ENCODE results near the gene VPS16. TPM values are rescaled to one million over a fixed set of nuclear protein-coding genes. Genes with fewer than 3 reads are reported as not detected.
A peak's percentile ranks its signal among the peaks of the same experiment; 100 is the strongest.

The VPS16 gene
- total RNA-seq, 2 experiments from 2014 or later, result 32.6 to 39.0 TPM

DNA sequence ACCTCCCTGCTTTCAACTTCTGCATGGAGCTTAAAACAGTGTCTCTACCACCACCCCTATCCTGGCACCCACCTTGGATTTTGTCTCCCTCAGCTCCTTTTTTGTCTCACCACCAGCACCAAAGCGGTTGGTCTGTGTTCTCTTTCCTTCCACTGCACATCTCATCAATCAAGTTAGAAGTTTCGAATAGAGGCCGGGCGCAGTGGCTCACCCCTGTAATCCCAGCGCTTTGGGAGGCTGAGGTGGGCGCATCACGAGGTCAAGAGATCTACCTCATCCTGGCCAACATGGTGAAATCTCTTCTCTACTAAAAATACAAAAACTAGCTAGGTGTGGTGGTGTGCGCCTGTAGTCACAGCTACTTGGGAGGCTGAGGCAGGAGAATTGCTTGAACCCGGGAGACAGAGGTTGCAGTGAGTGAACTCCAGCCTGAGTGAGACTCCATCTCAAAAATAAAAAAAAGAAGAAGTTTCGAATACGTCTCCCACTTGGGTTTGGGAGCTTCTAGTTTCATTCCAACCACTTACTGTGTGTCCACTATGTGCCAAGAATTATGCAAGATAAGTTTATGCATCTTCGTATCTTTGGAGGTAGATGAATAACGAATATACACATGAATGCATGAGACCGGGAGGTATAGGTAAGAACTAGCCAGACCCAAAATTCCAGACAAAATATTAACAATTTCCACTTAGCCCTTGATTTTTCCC is 6.0 kb upstream of the VPS16 start:
- no peaks in the 10 kb centered on the region for H4K20me1 ChIP-seq (ENCODE audit: insufficient read depth, low read length)
- DNase-seq (ENCODE audit: low spot score), result no peak
- ChIA-PET POLR2A (no interaction called here), CTCF (ENCODE audit: unreplicated experiment) (no interaction called here)
- H2AFZ ChIP-seq (ENCODE audit: low read length), result no peak overlapping the region
- H3K79me2 ChIP-seq (ENCODE audit: insufficient read depth, low read depth, low read length), result no peaks in the 10 kb centered on the region
- no peak overlapping the region for H3K27ac ChIP-seq (ENCODE audit: low read depth, low read length, poor library complexity, severe bottlenecking)
- no peaks in the 10 kb centered on the region for H3K4me1 ChIP-seq (ENCODE audit: insufficient read depth, low read length, poor library complexity, severe bottlenecking)
- no peak overlapping the region for H3K4me2 ChIP-seq (ENCODE audit: low read length)
- no peak overlapping the region for H3K4me3 ChIP-seq (ENCODE audit: low read depth, low read length, poor library complexity, severe bottlenecking)
- no peaks in the 10 kb centered on the region for H3K9me3 ChIP-seq (ENCODE audit: low read length)
- TF ChIP-seq EZH2phosphoT487 (IDR thresholded peaks at IDR 0.05; ENCODE audit: borderline replicate concordance, low read depth, low read length), result no peak
- TF ChIP-seq, protein P1, sequence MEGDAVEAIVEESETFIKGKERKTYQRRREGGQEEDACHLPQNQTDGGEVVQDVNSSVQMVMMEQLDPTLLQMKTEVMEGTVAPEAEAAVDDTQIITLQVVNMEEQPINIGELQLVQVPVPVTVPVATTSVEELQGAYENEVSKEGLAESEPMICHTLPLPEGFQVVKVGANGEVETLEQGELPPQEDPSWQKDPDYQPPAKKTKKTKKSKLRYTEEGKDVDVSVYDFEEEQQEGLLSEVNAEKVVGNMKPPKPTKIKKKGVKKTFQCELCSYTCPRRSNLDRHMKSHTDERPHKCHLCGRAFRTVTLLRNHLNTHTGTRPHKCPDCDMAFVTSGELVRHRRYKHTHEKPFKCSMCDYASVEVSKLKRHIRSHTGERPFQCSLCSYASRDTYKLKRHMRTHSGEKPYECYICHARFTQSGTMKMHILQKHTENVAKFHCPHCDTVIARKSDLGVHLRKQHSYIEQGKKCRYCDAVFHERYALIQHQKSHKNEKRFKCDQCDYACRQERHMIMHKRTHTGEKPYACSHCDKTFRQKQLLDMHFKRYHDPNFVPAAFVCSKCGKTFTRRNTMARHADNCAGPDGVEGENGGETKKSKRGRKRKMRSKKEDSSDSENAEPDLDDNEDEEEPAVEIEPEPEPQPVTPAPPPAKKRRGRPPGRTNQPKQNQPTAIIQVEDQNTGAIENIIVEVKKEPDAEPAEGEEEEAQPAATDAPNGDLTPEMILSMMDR (conservative IDR thresholded peaks at IDR 0.05; ENCODE audit: low read length), result no peak
- H3K36me3 ChIP-seq (ENCODE audit: insufficient read depth, low read length), result no peaks in the 10 kb centered on the region
- intact Hi-C loops (cut with micrococcal nuclease; ENCODE audit: unreplicated experiment), result no loop called here
- BruUV-seq (replicated peaks), result no TSS peak
- no peaks in the 10 kb centered on the region for H3K9me2 ChIP-seq (ENCODE audit: insufficient read depth, low read length)

DNA sequence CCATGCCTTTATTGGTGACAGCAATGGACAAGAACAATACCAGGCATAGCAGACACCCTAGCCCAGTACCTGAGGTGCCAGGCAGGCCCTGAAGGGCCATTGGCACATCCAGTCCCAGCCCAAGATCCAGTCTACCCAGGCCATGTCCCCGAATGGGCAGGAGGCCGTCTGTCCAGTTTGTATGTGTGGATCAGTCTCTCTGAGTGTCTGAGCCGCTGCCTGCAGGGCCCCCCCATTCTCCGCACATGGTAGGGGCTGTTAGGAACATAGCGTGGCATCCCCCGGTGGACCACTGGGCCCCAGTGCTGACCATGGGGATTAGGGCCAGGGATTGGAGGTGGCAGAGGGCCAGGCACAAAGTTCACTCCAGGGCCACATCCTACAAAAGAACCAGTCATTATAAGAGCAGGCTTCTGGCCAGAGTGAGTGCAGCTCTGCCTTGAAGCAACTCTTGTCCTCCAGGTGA is 5.2 kb upstream of the VPS16 start:
- Histone ChIP-seq H3K4me3 (ENCODE audit: low read depth, low read length, poor library complexity, severe bottlenecking) (no peak overlapping the region), H3K79me2 (ENCODE audit: insufficient read depth, low read depth, low read length) (no peaks in the 10 kb centered on the region), H3K9me3 (ENCODE audit: low read length) (no peaks in the 10 kb centered on the region), H3K36me3 (ENCODE audit: insufficient read depth, low read length) (no peaks in the 10 kb centered on the region), H4K20me1 (ENCODE audit: insufficient read depth, low read length) (no peaks in the 10 kb centered on the region), H3K27ac (ENCODE audit: low read depth, low read length, poor library complexity, severe bottlenecking) (no peak overlapping the region), H2AFZ (ENCODE audit: low read length) (no peak overlapping the region), H3K9me2 (ENCODE audit: insufficient read depth, low read length) (no peaks in the 10 kb centered on the region), H3K4me2 (ENCODE audit: low read length) (no peak overlapping the region), H3K4me1 (ENCODE audit: insufficient read depth, low read length, poor library complexity, severe bottlenecking) (peaks cover 4% of the 10 kb centered on the region)
- BruUV-seq (replicated peaks), result no TSS peak
- DNase-seq (ENCODE audit: low spot score), result no peak
- intact Hi-C loops (cut with micrococcal nuclease; ENCODE audit: unreplicated experiment), result no loop called here
- no peak for TF ChIP-seq EZH2phosphoT487 (IDR thresholded peaks at IDR 0.05; ENCODE audit: borderline replicate concordance, low read depth, low read length)
- TF ChIP-seq, protein P1 (conservative IDR thresholded peaks at IDR 0.05; ENCODE audit: low read length), result no peak
- ChIA-PET CTCF (ENCODE audit: unreplicated experiment) (no interaction called here), POLR2A (no interaction called here)

DNA sequence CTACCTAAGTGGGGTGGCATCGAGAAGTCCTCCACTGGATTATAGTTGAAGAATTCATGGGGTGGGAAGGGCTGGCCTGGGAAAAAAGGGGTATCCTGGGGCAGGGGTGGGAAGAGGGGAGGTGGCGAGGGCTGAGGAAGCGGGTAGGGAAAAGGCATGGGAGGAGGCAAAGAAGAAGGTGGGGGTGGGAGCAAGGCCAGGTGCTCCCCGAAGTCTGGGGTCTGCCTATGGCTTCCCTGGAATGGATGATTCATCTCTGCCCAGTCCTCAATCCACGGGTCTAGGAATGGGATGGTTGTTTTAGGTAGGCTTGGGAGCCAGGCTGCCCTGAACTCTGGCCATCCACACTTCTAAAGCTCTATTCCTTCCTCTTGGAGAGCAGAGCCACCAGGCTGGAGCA is 4.5 kb upstream of the VPS16 start:
- Histone ChIP-seq H2AFZ (ENCODE audit: low read length) (no peak overlapping the region), H3K9me3 (ENCODE audit: low read length) (no peaks in the 10 kb centered on the region), H4K20me1 (ENCODE audit: insufficient read depth, low read length) (no peaks in the 10 kb centered on the region), H3K27ac (ENCODE audit: low read depth, low read length, poor library complexity, severe bottlenecking) (no peak overlapping the region), H3K9me2 (ENCODE audit: insufficient read depth, low read length) (no peaks in the 10 kb centered on the region), H3K36me3 (ENCODE audit: insufficient read depth, low read length) (no peaks in the 10 kb centered on the region), H3K79me2 (ENCODE audit: insufficient read depth, low read depth, low read length) (no peaks in the 10 kb centered on the region), H3K4me2 (ENCODE audit: low read length) (no peak overlapping the region), H3K4me1 (ENCODE audit: insufficient read depth, low read length, poor library complexity, severe bottlenecking) (peaks cover 4% of the 10 kb centered on the region), H3K4me3 (ENCODE audit: low read depth, low read length, poor library complexity, severe bottlenecking) (no peak overlapping the region)
- no peak for TF ChIP-seq EZH2phosphoT487 (IDR thresholded peaks at IDR 0.05; ENCODE audit: borderline replicate concordance, low read depth, low read length)
- TF ChIP-seq, protein P1 (conservative IDR thresholded peaks at IDR 0.05; ENCODE audit: low read length), result no peak
- no peak for DNase-seq (ENCODE audit: low spot score)
- intact Hi-C loops (cut with micrococcal nuclease; ENCODE audit: unreplicated experiment), result no loop called here
- ChIA-PET POLR2A (no interaction called here), CTCF (ENCODE audit: unreplicated experiment) (no interaction called here)
- BruUV-seq (replicated peaks), result TSS peak; percentile 62
